ENCODE measurements around the gene CCDC159.
A peak's percentile ranks its signal among the peaks of the same experiment; 100 is the strongest.
"Not testable (repeated sequence)": the region's sequence is repeated elsewhere in the genome, so short reads cannot be mapped to it uniquely, and the experiment has no call there.

CCDC159 gene, protein sequence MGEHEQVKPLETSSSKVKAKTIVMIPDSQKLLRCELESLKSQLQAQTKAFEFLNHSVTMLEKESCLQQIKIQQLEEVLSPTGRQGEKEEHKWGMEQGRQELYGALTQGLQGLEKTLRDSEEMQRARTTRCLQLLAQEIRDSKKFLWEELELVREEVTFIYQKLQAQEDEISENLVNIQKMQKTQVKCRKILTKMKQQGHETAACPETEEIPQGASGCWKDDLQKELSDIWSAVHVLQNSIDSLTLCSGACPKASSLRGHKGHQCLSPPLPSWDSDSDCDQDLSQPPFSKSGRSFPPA

DNA sequence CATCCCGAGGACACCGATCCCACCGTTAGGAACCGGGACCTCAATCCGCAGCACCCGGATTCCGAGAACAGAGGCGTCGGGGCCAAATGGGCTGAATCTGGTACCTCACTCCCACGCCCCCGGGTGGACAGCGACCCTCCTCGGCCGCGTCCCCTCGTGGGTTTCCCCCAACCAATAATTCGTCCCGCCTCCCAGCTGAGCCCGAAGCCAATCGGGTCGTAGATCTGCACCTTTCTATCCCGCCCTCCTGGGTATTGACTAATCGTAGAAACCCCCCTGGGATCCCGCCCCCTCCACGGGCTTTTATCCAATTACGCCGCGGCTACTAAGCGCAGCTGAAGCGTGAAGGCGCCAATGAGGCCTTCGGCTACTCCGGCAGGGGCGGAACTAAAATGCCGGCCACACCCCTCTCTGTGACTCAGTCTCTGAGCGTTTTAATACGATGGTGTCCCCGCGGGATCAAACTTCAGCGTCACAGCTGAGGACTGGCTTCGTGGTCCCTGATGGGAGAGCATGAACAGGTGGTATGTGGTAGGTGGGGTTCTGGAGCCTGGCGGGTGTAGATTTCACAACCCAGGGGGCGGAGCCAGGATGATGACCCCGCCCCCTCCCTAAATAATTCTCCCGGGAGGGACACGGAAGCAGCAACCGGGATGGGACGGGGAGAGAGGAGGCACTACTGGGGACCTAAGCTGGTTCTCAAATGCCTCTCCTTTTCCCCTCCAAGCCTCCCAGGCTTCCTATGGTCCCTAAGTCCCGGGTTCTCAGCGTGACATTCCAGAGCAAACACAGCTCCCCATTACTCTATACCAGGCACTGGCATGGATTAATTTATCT, at the start of gene CCDC159, which contains the start of gene TMEM205:
CCDC159 (plus strand) TSS at position 416 of the 837 bp plus-strand sequence; CDS start at position 504, 88 bp downstream.
TMEM205 (minus strand) TSS at position 165 of the 837 bp plus-strand sequence. CDS start 649 bp downstream, outside the sequence.
- peak; percentile 99 for DNase-seq

DNA sequence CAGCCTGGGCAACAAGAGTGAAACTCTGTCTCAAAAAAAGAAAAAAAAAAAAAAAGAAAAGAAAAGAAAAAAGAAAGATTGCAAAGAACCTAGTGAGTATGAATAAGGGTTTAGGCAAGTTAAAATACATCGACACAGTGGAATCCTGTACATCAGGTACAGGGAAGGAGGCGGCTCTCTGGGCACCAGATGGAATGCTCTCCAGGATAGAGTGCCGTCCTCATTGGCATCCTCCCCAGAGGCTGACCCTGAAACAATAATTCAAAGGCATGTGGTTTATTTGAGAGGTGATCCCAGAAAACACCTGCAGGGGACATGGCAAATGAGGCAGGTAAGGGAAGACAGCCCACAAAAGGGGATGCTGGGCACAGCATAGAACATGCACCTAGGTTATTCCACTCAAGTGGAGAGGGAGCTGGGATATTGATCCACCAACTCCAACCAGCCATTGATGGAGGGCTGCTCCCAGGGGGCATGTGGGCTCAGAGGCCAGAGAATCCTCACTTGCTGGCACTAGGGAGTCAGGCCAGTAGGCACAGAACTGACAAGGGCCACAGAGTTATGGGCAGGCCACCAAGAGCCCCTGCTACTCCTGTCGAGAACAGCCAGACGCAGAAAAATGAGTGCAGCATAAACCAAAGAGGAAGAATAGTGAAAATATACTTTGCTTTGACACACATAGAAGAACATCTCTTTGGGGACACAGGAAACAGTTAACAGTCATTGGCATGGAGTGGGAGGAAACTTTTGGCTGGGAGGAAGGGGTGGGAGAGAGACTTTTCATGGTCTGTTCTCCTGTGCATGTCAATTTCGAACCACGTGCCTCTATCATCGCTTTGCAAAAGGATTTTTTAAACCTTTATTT, 46.1 kb upstream of the CCDC159 start:
- DNase-seq, result peak; percentile 24 to 40

DNA sequence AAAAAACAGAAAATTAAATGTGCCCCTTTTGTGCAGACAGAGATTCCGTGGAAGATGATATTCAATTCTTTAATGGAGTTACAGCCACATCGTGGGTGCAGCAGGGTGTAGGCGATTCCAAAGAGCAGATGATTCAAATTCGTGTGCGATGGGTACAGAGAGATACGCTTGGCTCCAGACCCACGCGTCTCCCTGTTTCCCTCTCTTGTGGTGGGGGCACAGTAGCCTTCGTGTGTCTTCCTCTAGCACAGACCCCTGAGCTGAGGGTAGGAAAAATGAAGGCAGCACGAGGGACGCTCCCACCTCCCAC, 45.6 kb upstream of the CCDC159 start:
- DNase-seq, result no peak

DNA sequence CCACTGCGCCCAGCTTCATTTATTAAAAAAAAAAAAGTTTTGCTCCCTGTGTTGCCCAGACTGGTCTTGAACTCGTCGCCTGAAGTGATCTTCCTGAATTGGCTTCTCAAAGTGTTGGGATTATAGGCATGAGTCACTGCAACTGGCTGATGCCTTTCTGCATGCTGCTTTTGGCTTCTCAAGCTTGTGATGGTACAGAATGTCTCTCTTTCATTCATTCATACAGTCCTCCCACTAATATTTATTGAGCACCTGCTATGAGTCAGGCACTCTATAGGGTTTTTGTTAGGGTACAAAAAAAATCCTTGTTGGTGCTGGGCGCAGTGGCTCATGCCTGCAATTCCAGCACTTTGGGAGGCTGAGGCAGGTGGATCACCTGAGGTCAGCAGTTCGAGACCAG, 41.4 kb upstream of the CCDC159 start:
- no peak for DNase-seq

DNA sequence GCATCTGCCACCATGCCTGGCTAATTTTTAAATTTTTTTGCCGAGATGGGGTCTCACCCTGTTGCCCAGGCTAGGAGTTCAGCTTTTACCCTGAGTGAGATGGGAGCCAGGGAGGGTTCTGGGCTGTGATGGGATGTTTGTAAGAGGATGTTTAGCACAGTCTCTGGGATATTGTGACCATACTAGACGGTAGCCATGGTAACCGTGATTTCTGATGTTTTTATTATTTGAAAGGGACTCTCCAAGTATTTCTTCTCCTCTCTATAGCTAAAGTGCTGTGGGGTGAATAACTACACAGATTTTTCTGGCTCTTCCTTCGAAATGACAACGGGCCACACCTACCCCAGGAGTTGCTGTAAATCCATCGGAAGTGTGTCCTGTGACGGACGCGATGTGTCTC, 40.0 kb upstream of the CCDC159 start:
- DNase-seq, result no peak

DNA sequence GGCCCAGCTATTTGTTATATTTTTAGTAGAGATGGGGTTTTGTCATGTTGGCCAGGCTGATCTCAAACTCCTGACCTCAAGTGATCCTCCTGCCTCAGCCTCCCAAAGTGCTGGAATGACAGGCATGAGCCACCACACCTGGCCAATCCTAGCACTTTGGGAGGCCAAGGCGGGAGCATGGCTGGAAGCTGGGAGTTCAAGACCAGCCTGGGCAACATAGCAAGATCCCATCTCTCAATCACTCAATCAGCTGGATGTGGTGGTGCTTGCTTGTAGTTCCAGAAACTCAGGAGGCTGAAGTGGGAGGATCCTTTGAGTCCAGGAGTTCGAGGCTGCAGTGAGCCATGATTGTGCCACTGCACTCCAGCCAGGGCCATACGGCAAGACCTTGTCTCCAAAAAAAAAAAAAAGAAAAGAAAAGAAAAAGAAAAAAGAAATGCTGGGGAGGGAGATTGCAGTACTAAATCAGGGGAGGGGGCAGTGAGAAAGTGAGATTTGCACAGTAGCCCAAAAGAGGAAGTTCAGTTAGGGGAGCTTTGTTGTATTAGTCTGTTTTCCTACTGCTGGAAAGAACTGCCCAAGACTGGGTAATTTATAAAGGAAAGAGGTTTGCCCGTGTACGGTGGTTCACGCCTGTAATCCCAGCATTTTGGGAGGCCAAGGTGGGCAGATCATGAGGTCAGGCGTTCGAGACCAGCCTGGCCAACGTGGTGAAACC, 25.9 kb upstream of the CCDC159 start:
- not testable (repeated sequence) for DNase-seq

DNA sequence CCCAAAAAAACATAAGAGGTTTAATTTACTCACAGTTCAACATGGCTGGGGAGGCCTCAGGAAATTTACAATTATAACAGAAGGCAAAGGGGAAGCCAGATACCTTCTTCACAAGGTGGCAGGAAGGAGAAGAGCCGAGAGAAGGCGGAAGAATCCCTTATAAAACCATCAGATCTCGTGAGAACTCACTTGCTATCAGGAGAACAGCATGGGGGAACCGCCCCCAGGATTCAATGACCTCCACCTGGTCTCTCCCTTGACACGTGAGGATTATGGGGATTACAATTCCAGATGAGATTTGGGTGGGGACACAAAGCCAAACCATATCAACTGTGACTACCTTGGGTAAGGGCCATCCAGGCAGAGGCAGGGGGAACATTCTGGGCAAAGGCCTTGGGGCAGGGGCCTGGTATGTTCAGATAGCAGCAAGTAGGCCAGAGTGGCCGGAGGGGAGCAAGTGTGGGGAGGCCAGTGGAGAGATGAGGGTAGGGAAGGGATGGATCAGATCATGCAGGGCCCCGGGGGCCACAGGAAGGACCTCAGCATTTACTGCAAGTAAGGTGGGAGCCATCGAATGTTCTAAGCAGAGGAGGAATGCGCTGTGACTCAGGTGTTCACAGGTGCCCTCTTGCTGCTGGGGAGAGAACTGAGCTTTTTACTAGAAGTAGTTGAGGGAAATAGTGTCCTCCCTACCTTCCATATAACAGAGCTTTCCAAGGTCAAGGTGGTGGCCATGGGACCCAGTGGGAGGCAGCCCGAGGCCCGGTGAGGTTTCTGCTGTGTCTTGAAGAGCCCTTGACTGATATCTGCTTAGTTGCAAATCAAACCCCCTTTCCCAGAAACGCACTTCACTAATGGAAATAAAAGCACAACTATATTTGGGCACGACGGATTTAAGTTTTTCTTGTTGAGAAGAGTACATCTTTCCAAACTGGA, 24.9 kb upstream of the CCDC159 start:
- DNase-seq, result no peak

DNA sequence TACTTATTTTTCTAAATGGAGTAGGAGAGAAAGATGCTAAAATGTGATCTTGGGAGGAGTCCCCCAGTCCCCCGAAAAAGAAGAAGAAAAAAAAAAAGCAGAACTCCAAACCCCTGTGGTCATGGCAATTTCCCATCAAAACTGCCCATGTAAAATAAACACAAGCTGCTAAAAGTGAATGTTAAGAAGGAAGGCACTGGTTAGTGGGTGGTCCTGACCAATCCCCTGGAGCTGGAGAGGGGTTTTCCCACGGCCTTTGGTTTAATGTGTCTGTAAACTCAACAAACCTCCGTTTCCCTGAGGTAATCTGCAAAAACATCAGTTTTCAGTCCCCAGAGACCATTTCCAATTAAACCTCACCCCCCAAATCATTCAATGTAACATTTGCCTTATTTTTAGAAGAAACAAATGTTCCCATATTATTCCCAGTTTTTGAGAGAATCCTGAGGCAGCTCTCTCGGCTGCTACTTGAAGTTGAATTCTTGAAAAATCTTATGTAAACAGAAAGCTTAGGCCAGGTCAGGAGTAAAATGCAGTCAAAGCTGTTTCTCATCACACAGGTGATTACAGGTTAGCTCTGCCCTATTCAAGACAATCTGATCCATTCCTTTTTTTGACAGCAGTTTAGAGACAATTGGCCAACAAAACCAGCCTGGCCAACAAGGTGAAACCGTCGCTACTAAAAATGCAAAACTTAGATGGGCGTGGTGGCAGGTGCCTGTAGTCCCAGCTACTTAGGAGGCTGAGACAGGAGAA, 23.9 kb upstream of the CCDC159 start:
- peak; percentile 54 to 61 for DNase-seq

DNA sequence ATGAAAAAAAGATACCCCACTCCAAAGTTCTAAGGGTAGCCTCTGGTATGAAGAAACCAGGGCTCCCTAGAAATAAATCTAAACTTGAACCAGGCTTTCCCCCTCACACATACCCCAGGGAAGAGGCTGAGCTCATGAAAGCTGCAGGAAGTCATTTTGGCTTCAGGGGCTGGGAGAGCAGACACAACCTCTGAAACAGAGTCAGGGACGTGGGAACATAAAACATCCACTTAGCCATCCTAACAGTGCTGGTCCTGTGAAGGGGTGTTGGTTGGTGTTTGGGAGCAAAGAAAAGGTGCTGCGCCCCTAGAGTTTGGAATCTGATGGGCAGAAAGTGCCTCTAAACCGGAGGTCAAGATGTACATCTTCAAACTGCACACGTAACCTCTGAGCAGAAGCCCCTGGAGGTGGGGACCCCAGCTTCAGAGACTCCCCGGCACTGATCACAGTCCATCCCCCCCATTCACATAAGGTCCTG, 22.7 kb upstream of the CCDC159 start:
- DNase-seq, result no peak

DNA sequence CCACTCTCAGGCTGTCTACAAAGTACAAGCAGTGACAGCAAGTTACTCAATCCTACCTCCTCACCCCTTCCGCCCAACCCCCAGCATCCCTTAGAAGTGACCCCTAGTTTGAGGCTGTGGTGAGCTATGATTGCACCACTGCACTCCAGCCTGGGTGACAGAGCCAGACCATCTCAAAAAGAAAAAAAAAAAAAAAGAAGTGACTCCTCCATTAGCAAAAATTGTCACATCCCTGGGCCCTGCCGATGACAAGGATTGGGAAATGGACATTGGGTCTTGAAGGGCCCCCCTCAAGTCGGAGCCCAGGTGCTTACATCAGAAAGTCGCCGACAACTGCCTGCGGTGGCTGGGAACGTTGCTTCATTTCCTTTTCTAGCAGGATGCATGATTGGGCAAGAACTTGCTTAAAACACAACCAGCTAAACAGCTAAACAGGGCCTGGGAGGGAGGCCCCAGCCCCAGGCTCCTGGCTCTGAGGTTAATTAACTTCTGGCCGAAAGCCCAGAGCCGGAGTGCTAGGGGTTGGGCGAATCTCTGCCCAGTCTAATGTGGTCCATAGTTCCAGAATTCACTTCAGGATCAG, 22.1 kb upstream of the CCDC159 start:
- DNase-seq, result peak; percentile 68 to 70

DNA sequence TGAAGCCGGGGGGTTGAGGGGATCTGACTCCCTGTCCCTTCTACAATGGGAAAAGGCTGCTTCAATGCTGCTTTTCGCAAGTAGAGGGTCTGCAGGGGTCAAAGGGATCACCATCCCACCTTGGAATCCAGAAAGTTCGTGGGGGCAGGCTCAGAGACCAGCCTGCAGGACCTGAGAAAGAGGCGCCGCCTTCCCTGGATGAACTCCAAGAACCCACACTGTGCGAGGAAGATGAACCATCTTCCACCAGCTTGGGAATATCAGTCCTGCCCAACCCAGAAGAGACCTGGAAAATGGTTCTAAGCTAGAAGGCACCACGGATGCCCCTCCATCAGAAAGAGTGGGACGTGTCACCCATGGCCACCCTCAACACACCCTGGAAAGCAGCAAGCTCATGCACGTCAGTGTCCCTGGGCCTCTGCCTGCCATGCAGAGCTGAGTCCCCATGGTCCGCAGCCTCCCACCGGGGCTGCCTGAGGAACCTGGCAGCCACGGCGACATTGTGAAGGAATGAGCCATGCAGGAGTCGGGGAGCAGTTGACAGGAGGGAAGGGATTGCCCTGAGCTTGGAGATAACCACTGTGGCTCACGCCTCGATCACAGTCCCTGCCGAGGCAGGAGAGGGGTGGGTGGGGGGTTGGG, 21.4 kb upstream of the CCDC159 start:
- no peak for DNase-seq

DNA sequence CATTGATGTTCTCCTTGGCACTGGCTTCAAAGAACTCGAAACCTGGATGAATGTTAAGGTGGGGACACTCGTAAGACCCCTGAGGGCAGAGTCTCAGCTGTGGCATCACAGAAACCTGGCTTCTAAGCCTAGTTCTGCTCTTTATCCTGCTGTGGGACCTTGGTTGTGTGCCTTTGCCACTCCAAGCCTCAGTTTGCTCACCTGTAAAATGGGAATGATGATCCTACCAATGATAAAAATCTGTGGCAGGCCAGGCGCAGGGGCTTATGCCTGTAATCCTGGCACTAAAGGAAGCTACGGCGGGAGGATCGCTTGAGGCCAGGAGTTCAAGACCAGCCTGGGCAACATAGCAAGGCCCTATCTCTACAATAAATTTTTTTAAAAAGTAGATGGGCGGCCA, 20.8 kb upstream of the CCDC159 start:
- no peak for DNase-seq

DNA sequence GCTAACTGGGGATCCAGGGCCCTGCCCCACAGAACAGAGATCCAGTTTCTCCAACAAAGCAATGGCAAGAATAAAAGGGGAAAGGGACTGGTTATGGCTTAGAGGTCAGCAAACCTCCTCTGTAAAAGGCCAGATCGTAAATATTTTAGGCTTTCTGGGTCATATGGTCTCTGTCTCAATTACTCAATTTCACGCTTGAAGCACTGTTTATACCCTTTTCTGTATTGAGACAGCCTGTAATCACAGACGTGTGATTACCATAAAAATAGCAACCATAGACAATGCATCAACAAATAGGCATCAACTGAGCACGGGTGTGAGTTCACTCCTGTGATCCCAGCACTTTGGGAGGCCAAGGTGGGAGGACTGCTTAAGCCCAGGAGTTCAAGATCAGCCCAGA, 16.2 kb upstream of the CCDC159 start:
- DNase-seq, result no peak

DNA sequence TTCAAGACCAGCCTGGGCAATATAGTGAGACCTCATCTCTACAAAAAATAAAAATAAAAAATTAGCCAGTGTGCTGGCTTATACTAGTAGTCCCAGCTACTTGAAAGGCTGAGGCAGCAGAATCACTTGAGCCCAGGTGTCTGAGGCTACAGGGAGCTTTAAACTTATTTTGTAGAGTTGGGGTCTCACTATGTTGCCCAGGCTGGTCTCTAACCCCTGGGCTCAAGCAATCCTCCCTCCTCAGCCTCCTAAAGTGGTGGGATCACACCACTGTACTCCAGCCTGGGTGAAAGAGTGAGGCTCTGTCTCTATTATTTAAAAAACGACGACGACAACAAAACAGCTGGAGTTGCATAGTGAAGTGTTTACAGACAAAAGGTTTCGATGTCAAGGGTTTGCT, 14.8 kb upstream of the CCDC159 start:
- DNase-seq, result no peak

DNA sequence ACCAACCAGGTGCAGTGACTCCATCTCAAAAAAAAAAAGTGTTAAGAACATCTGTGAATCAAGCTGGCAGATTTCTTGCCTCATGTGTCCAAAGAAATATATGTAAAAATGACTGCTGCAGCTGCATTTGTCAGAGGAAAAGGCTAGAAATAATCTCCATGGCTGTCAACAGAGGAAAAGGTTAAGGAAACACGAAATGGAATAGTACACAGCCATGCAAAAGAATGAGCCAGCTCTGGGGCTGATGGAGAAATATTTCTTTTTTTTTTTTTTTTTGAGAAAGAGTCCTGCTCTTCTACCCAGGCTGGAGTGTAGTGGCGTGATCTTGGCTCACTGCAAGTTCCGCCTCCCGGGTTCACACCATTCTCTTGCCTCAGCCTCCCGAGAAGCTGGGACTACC, 13.5 kb upstream of the CCDC159 start:
- DNase-seq, result no peak

DNA sequence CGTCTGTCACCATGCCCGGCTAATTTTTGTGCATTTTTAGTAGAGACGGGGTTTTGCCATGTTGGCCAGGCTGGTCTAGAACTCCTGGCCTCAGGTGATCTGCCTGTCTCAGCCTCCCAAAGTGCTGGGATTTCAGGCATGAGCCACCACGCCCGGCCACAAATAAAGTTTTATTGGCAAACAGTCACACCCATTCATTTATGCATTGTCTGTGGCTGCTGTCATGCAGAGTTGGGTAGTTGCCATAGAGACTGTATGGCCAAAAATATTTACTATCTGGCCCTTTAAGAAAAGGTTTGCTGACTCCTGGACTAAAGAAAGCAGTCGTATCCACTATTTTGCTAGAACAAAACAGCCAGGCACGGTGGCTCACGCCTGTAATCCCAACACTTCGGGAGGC, 12.5 kb upstream of the CCDC159 start:
- not testable (repeated sequence) for DNase-seq

DNA sequence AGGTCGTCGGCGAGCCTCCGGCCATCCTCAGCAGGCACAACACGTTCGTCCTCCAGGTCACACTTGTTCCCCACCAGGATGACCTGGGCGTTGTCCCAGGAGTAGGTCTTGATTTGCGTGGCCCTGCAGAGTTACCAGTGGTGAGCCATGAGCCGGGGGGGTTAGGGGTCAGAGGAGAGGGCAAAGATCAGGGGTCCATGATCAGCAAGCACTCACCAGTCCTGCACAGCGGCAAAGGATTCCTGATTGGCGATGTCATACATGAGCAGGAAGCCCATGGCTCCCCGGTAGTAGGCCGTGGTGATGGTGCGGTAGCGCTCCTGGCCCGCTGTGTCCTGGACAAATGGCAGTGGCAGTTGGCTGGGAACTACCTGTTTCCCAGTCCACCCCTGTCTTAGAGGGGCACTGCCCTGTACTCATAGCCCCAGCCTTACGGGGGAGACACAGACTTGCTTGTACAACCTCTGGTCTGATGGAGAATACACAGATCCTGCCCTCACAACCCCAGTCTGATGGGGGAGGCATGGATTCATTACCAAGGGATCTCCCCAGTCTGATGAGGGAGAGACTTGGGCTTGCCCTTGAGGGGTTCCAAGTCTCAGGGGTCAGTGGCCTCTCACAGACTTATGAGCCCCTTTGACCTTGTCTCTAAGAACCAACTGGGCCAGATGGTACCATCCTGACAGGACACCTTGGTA, 10.7 kb upstream of the CCDC159 start:
- DNase-seq, result no peak

DNA sequence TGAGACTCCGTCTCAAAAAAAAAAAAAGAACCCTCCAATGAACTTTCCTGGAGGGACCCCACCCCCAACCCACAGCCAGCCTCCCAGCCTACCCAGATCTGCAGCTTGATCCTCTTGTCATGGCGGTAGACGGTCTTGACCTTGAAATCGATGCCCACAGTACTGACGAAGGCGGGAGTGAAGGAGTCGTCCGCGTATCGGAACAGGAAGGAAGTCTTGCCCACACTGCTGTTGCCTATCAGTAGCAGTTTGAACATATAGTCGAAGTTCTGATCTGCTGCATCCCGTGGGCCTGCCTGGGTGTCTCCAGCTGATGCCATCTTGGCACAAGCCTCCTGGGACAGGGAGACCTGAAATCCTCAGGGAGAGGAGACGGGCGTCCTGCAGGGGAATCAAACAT, 9.2 kb upstream of the CCDC159 start:
- peak in 1 of 2 donors; percentile 28 for DNase-seq

DNA sequence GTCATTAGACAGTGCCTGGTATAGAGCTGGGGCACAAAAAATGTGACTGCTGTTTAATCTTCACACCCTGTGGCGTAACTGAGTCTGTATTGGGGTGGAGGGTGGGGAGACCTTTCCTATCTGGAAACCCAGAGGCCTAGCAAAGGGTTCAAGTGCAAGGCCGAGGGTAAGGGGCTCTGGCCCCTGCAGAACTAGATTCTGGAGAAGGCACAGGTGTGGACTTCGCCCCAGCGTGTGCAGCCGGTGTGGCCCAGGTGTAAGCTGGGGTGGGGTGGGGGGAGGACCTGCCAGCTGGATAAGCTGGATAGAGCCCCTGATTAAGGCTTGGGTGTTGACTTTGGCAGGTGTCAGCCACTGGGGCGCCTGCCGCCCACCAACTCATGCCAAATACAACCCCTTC, 8.2 kb upstream of the CCDC159 start:
- no peak for DNase-seq
